Activated CD8-positive, alpha-beta T cell treated with anti-CD3 and anti-CD28 coated beads, Interleukin-2, amount 10 ng/mL, durations not matched to agents 7 days and 5 days (primary cell): ENCODE results near the gene PLP1. TPM values are rescaled to one million over a fixed set of nuclear protein-coding genes. Genes with fewer than 3 reads are reported as not detected.

Experiments
- ATAC-seq: fragments of 150-1000 bp; cut with Tn5 transposase; one replicate; pipeline ENCODE4 v1.10.0; 2021; ENCODE audit warnings: moderate library complexity
- CTCF ChIA-PET: fragments of 350-600 bp; sonication (Branson Sonifier 250); formaldehyde crosslinking; loops from one replicate; lab custom pipeline; 2021; ENCODE audit warnings: antibody characterized with exemption; lab: Charles Lee
- POLR2A ChIA-PET: fragments of 350-600 bp; sonication (Branson Sonifier 250); formaldehyde crosslinking; loops from one replicate; lab custom pipeline; 2021; ENCODE audit warnings: antibody characterized with exemption; lab: Charles Lee
- DNase-seq: peaks from one replicate; pipeline ENCODE4 v3.0.0-alpha.2; 2020
- H3K27ac Mint-ChIP-seq: one replicate; pipeline ENCODE4 v1.8.0; 2021; ENCODE audit warnings: mild to moderate bottlenecking, mixed read lengths
- H3K27me3 Mint-ChIP-seq: one replicate; pipeline ENCODE4 v1.8.0; 2021; ENCODE audit warnings: low read depth, mixed read lengths
- H3K36me3 Mint-ChIP-seq: one replicate; pipeline ENCODE4 v1.8.0; 2021; ENCODE audit warnings: low read depth, mixed read lengths
- H3K4me1 Mint-ChIP-seq: one replicate; pipeline ENCODE4 v1.8.0; 2021; ENCODE audit warnings: low read depth, mixed read lengths
- H3K4me3 Mint-ChIP-seq: one replicate; pipeline ENCODE4 v1.8.0; 2021; ENCODE audit warnings: mild to moderate bottlenecking, mixed read lengths
- H3K9me3 Mint-ChIP-seq: one replicate; pipeline ENCODE4 v1.8.0; 2022; ENCODE audit warnings: mixed read lengths; ENCODE audit not compliant: insufficient read depth
- total RNA-seq, 2 experiments: library from RNA; stranded (reverse); gene quantifications; one replicate each; pipeline ENCODE4 v1.2.3, GENCODE V29; 2021

Gene PLP1
- total RNA-seq, 2 experiments from 2014 or later = not detected

GRCh38 chrX:103783196-103783595 lies 6.6 kb downstream of the PLP1 start:
- ATAC-seq (no peak), DNase-seq (no peak)
- no peak overlapping the region for H3K4me3 Mint-ChIP-seq
- H3K36me3 Mint-ChIP-seq = no peaks in the 10 kb centered on the region
- H3K9me3 Mint-ChIP-seq = no peaks in the 10 kb centered on the region
- H3K27me3 Mint-ChIP-seq = no peaks in the 10 kb centered on the region
- CTCF ChIA-PET = no interaction called here
- no peak overlapping the region for H3K27ac Mint-ChIP-seq
- peaks cover 7% of the 10 kb centered on the region for H3K4me1 Mint-ChIP-seq
- POLR2A ChIA-PET = no interaction called here

GRCh38 chrX:103783971-103784370 lies 7.3 kb downstream of the PLP1 start:
- ATAC-seq (no peak), DNase-seq (no peak)
- no peaks in the 10 kb centered on the region for H3K36me3 Mint-ChIP-seq
- H3K27me3 Mint-ChIP-seq = peaks cover 1% of the 10 kb centered on the region
- H3K4me1 Mint-ChIP-seq = peaks cover 7% of the 10 kb centered on the region
- H3K27ac Mint-ChIP-seq = no peak overlapping the region
- no peaks in the 10 kb centered on the region for H3K9me3 Mint-ChIP-seq
- H3K4me3 Mint-ChIP-seq = no peak overlapping the region
- POLR2A ChIA-PET = no interaction called here
- CTCF ChIA-PET = no interaction called here

- DNase-seq (no peak), ATAC-seq (no peak)
- Mint-ChIP-seq H3K9me3 (no peaks in the 10 kb centered on the region), H3K27me3 (peaks cover 4% of the 10 kb centered on the region), H3K4me1 (no peaks in the 10 kb centered on the region), H3K36me3 (no peaks in the 10 kb centered on the region), H3K4me3 (no peak overlapping the region), H3K27ac (no peak overlapping the region)
- ChIA-PET POLR2A (no interaction called here), CTCF (no interaction called here)
These were observed 12.4 kb downstream of the PLP1 start for GRCh38 chrX:103789004-103789403.

- ChIA-PET POLR2A (no interaction called here), CTCF (no interaction called here)
- Mint-ChIP-seq H3K4me1 (no peaks in the 10 kb centered on the region), H3K27me3 (peaks cover 6% of the 10 kb centered on the region), H3K36me3 (no peaks in the 10 kb centered on the region), H3K4me3 (no peak overlapping the region), H3K9me3 (no peaks in the 10 kb centered on the region), H3K27ac (no peak overlapping the region)
- DNase-seq (no peak), ATAC-seq (no peak)
These were observed 14.6 kb downstream of the PLP1 start for GRCh38 chrX:103791228-103791627.

GRCh38 chrX:103791826-103792485 lies 15.3 kb downstream of the PLP1 start:
- DNase-seq (no peak), ATAC-seq (no peak)
- Mint-ChIP-seq H3K36me3 (no peaks in the 10 kb centered on the region), H3K27ac (no peak overlapping the region), H3K27me3 (peaks cover 6% of the 10 kb centered on the region), H3K4me1 (no peaks in the 10 kb centered on the region), H3K9me3 (no peaks in the 10 kb centered on the region), H3K4me3 (no peak overlapping the region)
- POLR2A ChIA-PET = no interaction called here
- CTCF ChIA-PET = no interaction called here

GRCh38 chrX:103792916-103793544 lies 16.4 kb downstream of the PLP1 start:
- POLR2A ChIA-PET = no interaction called here
- DNase-seq = no peak
- Mint-ChIP-seq H3K27me3 (peaks cover 6% of the 10 kb centered on the region), H3K36me3 (no peaks in the 10 kb centered on the region), H3K27ac (no peak overlapping the region), H3K4me1 (no peaks in the 10 kb centered on the region), H3K4me3 (no peak overlapping the region), H3K9me3 (no peaks in the 10 kb centered on the region)
- ATAC-seq = no peak
- CTCF ChIA-PET = interaction anchor here (0.8 kb wide), 1 partner anchor 52 kb away, joined by 3 read pairs; no protein-coding TSS in a partner anchor

- DNase-seq (no peak), ATAC-seq (no peak)
- no peaks in the 10 kb centered on the region for H3K4me1 Mint-ChIP-seq
- peaks cover 6% of the 10 kb centered on the region for H3K27me3 Mint-ChIP-seq
- H3K4me3 Mint-ChIP-seq = no peak overlapping the region
- POLR2A ChIA-PET = no interaction called here
- CTCF ChIA-PET = interaction anchor here (0.8 kb wide), 1 partner anchor 51 kb away, joined by 3 read pairs; no protein-coding TSS in a partner anchor
- H3K27ac Mint-ChIP-seq = no peak overlapping the region
- no peaks in the 10 kb centered on the region for H3K9me3 Mint-ChIP-seq
- no peaks in the 10 kb centered on the region for H3K36me3 Mint-ChIP-seq
These were observed 16.9 kb downstream of the PLP1 start for GRCh38 chrX:103793545-103793940.

GRCh38 chrX:103794119-103794518 lies 17.5 kb downstream of the PLP1 start:
- no peaks in the 10 kb centered on the region for H3K36me3 Mint-ChIP-seq
- H3K9me3 Mint-ChIP-seq = no peaks in the 10 kb centered on the region
- H3K27ac Mint-ChIP-seq = no peak overlapping the region
- CTCF ChIA-PET = no interaction called here
- H3K4me3 Mint-ChIP-seq = no peak overlapping the region
- ATAC-seq (no peak), DNase-seq (no peak)
- POLR2A ChIA-PET = no interaction called here
- no peaks in the 10 kb centered on the region for H3K4me1 Mint-ChIP-seq
- peaks cover 4% of the 10 kb centered on the region for H3K27me3 Mint-ChIP-seq

- ATAC-seq = no peak
- no peaks in the 10 kb centered on the region for H3K9me3 Mint-ChIP-seq
These were observed 21.1 kb downstream of the PLP1 start for GRCh38 chrX:103797691-103798090.

GRCh38 chrX:103800318-103800717 lies 23.7 kb downstream of the PLP1 start:
- ATAC-seq (no peak), DNase-seq (no peak)
- ChIA-PET CTCF (no interaction called here), POLR2A (no interaction called here)
- Mint-ChIP-seq H3K4me3 (no peak overlapping the region), H3K27ac (no peak overlapping the region), H3K27me3 (no peaks in the 10 kb centered on the region), H3K4me1 (peaks cover 8% of the 10 kb centered on the region), H3K9me3 (no peaks in the 10 kb centered on the region), H3K36me3 (no peaks in the 10 kb centered on the region)

More at GRCh38 chrX:103797691-103798090, 21.1 kb downstream of the PLP1 start:
- CTCF ChIA-PET = no interaction called here
- Mint-ChIP-seq H3K27ac (no peak overlapping the region), H3K4me3 (no peak overlapping the region), H3K4me1 (peaks cover 8% of the 10 kb centered on the region), H3K36me3 (no peaks in the 10 kb centered on the region), H3K27me3 (peaks cover 4% of the 10 kb centered on the region)
- no peak for DNase-seq
- POLR2A ChIA-PET = no interaction called here

GRCh38 chrX:103805860-103806259 lies 29.2 kb downstream of the PLP1 start:
- ATAC-seq = no peak
- H3K4me3 Mint-ChIP-seq = no peak overlapping the region

GRCh38 chrX:103806862-103807474 lies 30.3 kb downstream of the PLP1 start:
- CTCF ChIA-PET = no interaction called here
- POLR2A ChIA-PET = no interaction called here

More at GRCh38 chrX:103805860-103806259, 29.2 kb downstream of the PLP1 start:
- H3K36me3 Mint-ChIP-seq = no peaks in the 10 kb centered on the region
- no peak overlapping the region for H3K27ac Mint-ChIP-seq
- no peak for DNase-seq
- CTCF ChIA-PET = no interaction called here
- POLR2A ChIA-PET = no interaction called here
- H3K27me3 Mint-ChIP-seq = peaks cover 2% of the 10 kb centered on the region
- H3K4me1 Mint-ChIP-seq = peaks cover 2% of the 10 kb centered on the region
- H3K9me3 Mint-ChIP-seq = no peaks in the 10 kb centered on the region

More at GRCh38 chrX:103806862-103807474, 30.3 kb downstream of the PLP1 start:
- H3K36me3 Mint-ChIP-seq = no peaks in the 10 kb centered on the region
- DNase-seq = no peak
- ATAC-seq = no peak
- peaks cover 2% of the 10 kb centered on the region for H3K27me3 Mint-ChIP-seq
- H3K27ac Mint-ChIP-seq = no peak overlapping the region
- no peaks in the 10 kb centered on the region for H3K4me1 Mint-ChIP-seq
- no peak overlapping the region for H3K4me3 Mint-ChIP-seq
- H3K9me3 Mint-ChIP-seq = no peaks in the 10 kb centered on the region
